ENCODE results near the gene PPM1F. TPM values are rescaled to one million over a fixed set of nuclear protein-coding genes. Genes with fewer than 3 reads are reported as not detected.
"Not testable (repeated sequence)": the region's sequence is repeated elsewhere in the genome, so short reads cannot be mapped to it uniquely, and the experiment has no call there.

Gene PPM1F
- total RNA-seq, 1 experiment from 2014 or later = 24.6 TPM

DNA sequence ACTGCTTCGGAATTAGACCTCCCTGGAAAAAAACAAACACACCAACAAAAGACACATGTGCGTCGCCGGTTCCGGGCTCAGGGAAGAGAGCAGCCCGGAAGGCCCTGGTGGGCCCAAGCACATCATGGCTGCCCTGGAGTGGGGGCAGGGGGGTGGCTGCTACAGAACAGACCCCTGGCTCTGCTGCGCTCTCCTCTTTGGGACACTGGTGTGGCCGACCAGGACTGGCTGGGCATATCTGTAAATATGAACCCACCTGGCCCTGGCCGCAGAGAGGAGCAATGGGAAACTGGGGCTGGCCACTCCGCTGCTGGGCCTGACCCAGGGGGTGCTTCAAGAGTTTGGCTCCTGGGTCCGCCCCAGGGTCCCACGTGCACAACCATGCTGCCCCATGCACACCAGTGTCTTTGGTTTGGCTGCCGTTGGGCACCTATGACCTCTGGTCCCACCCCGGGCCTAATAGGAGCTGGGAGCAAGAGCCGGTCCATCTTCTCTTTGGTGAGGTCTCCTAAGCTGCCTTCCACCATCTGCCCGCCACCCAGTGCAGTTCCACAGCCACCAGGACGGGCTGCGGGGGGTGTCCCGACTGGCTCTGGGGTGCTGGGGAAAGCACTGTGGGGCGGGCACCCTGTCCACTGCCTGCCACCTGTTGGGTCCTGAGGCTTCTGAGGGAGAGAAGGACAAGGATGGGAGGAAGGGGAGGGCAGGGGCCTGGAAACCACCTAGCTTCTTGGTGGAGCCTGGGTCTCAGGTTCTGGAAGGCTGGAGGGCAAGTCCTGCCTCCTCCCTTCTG, 30.1 kb downstream of the PPM1F start:
- no peak for DNase-seq (ENCODE audit: extremely low read depth, low read depth)

DNA sequence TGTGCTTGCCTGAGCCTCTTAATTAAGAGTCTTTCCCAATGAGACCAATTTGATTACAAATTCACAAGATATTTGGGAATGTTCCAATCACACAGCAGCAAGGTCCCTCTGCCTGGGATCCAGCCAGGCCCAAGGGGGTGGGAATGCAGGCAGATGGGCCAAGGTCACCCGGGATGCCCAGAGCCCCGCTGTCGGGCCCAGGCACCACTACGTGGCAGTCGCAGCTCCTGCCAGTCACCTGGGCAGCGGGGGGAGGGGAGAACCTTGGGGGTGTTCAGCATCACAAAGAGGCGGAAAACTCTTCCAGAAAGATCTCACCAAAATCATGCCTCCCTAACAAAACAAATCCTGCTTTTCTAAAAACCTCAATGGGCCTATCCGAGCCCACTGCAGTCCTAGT, 30.9 kb downstream of the PPM1F start:
- DNase-seq (ENCODE audit: extremely low read depth, low read depth) = no peak

DNA sequence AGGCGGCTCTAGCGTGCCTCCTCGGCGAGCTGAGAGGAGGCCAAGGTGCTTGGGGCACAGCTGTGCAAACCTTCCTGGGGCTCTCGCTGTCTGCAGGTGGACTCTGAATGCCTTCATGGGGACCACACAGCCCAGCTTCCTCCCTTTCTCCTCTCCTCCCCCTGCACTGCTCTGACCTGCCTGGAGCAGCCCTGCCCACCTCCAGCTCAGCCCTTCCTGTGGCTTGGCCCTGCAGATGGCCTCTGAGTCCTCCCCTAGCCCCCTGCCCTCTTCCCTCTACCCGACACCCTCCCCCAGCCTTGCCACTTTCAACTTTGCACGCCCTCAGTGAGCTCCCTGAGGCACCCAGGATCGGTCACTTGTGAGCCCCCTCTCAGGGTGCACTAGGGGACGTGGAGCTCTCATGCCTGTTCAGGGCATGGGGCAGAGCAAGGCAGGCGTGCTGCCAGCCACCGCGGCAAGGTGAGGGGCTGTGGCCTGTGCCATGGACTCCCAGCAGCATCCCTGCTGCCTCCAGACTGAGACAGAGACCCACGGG, 31.4 kb downstream of the PPM1F start:
- DNase-seq (ENCODE audit: extremely low read depth, low read depth) = no peak

DNA sequence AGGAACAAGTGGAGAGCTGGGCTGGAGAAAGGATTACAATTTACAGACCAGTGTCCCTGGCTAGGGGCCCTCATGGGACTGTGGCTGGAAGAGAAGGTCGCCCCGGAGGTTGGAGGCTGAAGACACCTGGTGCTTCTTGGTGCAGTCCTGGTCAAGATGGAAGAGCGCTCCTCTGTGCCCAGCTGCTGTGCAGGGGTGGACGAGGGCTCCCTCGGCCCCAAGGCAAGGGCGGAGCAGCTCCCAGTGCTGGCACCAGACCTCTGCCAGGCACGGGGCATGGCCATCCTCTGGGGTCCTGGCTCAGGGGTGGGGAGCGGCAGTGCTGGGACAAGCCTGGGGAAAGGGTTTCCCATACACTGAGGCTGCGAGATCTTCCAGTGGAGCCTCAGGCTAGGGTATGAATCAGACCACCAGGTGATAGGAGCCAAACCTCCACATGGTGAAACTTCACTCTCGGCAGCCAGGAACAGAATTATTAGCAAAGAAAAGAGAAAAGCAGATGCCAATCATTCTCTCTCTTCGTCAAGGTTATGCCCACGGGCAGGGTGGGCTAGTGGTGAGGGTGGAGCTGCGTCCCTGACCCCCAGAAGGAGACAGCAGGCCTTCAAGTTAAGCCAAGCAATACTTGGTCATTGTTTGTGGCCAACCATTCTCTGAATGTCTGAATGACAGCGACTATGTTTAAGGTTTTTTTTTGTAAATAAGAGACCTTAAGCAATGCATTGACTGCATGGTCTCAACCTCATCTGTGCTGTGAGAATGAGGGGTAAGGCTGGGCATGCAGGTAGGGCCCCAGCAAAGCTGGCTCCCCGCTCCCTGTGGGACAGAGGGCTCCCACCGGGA, 32.1 kb downstream of the PPM1F start:
- DNase-seq (ENCODE audit: extremely low read depth, low read depth) = no peak

DNA sequence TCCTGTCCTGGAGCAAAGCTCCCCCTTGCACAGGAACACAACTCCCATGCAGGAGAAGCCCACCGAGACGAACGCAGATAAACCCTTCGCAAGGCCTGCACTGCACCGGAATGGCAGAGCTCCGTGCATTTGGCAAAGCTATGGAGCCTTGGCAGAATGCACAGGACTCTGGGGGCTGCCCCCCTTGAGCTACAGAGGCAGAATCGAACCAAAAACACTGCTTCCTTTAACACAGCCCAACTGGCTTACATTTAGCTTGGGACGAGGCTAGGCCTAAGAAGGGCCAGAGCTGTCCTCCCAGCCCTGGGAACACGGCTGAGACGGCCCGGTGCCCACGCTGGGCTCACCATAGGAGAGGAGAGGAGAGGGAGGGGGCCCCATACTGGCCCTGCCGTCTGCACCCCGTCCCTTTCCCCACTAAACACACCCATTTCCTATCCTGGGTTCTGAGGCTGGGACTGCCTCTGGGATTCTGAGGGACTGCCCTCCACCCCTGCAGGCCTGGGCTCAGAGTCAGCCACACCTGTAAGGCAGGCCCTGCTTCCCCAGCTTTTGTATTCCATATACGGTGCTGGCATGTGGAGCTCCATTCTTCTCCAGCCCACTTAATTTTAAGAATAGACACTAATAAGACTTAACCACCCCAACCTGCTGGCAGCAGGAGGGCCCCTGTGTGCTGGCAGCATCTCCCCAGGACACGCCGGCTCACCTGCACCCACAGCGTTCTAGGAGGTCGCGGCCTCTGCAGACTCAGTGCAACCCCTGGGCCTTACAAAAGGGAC, 32.9 kb downstream of the PPM1F start:
- no peak for DNase-seq (ENCODE audit: extremely low read depth, low read depth)

DNA sequence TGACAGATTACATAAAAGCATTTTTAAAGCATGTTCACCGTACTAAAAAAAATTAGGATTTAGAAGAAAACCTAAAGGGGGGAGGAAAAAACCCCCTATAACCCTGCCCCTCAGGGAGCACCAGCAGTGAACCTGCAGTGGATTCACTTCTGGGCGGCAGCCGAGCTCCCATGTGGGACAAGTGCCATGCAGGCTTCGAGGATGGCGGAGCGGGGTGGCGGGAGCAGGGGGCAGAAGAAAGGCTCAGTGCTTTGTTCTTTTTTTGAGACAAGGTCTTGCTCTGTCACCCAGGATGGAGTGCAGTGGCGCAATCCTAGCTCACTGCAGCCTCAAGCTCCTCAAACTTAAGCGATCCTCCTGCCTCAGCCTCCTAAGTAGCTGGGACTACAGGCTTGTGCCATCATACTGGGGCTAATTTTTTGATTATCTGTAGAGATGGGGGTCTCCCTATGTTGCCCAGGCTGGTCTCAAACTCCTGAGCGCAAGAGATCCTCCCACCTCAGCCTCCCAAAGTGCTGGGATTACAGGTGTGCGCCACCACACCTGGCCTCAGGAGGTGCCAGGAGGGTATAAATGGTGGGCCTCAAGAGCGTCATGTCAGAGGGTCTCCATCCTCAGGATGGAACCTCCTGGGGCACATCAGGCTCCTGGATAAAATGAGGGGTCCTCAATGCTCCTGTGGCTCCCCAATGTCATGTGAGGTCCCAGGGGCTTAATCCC, 34.0 kb downstream of the PPM1F start:
- no peak for DNase-seq (ENCODE audit: extremely low read depth, low read depth)

DNA sequence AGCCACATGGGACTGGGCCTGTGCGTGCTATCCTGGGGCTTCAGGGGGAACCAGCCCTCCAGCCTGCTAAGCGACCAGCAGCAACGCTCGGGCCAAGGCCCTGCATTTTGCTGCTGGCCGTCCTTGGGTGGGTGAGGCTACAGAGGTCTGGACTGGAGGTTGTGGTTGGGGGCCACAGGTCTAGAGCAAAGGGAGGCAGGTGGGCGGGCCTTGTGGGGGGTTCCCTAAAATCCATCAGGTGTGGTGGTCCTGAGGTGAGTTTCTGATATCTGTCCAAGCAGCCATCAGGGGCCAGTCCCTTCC, 34.7 kb downstream of the PPM1F start:
- DNase-seq (ENCODE audit: extremely low read depth, low read depth) = no peak

DNA sequence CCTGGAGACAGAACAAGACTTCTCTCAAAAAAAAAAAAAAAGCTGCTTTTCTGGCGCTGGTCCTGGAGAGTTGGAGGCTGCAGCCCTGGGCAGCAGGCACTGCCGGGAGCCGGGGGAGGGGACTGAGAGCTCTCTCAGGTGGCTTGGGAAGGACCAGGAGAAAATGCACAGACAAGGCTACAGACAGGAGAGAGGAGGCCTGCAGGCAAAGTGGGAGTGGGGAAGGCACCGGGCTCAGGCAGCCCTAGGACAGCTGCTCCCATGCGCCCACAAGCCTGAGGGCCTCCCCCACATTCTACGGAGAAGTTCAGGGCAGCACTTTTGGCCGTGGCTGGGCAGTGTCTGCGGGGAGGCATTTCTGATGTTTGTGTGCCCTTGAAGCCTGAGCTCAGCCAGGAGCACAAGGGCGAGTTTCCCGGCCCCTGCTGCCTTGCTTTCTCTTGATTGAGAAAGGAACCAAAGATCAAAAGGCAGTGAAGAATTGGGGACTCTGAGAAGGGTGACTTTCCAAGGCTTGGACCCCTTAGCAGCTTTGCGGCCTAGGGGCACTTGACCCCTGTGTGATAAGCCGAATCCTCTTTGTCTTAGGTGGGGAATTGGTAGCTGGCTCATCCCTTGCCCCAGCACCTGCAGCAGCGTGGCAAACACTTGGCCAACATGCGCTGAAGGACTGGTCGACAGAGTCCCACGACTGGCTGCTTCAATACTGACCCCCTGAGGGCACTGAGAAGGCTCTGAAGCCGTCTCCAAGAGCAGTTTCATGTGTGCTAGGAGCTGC, 35.3 kb downstream of the PPM1F start:
- no peak for DNase-seq (ENCODE audit: extremely low read depth, low read depth)

DNA sequence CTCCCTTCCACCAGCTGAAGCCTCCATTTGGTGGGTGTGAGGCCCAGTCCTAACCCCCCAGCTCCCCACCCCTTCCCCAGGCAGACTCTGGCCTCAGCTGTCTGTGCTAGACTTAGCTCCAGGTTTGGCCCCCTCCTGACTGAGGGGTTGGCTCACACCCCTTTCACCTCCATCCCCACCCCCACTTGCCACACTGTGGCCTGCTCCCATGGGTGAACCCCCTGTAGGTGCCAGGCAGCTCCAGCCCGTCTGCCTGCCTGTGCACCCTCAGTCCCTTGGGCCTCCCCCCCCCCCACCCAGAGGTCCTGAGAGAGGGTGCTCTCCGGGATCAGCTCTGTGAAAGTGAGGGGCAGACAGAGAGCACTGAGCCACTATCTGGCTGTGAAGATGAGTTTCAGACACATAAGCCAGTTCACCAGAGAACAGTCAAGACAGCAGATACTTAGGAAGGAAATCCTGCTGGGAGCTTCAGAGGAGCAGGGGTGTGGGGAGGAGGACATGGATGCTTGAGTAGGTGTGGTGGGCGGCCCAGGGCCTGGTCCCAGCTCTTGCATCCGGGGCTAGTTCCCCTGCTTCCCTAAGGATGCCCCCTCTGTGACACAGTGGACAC, 36.2 kb downstream of the PPM1F start:
- DNase-seq (ENCODE audit: extremely low read depth, low read depth) = no peak

DNA sequence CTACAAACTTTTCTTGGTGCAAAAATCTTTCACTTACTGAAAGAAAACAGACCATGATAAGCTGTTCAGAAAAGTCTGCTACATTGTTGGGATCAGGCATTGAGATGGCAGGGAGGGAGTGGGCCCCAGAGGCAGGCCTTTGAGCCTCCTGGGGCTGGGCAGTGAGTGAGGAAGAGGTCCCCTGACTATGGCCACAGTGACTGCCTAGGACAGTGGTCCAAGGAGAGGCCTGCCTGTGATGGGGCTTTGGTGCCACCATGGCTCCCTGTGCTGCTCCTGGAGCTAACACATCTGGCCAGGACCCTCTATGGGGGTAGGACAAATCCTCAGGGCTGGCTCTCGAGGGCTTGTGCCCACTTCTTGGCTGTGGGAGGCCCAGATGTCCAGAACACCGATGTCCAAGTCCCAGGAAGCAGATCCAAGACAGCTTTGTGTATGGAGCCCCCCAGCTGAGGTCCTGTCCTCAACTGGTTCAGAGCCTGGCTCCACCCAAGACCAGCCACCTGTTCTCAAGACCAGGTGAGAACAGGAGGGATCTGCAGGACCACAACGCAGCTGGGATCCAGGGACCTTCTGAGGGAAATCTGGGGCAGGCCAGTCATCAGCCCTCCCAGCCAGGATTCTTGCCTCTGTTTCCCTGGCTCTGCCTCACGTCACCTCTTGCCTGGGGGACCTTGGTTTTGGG, 36.9 kb downstream of the PPM1F start:
- no peak for DNase-seq (ENCODE audit: extremely low read depth, low read depth)

DNA sequence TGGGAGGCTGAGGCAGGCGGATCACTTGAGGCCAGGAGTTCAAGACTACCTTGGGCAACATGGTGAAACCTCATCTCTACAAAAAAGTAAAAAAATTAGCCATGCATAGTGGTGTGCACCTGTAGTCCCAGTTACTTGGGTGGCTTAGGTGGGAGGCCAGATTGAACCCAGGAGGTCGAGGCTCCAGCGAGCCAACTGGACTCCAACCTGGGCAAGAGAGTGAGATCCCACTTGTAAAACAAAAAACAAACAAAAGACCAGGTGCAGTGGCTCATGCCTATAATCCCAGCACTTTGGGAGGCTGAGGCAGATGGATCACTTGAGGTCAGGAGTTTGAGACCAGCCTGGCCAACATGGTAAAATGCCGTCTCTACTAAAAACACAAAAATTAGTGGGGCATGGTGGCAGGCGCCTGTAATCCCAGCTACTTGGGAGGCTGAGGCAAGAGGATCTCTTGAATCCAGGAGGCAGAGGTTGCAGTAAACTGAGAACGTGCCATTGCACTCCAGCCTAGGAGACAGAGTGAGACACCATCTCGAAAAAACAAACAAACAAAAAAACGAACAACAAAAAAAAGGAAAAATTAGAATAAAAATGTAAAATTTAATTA, 38.5 kb downstream of the PPM1F start:
- not testable (repeated sequence) for DNase-seq (ENCODE audit: extremely low read depth, low read depth)

DNA sequence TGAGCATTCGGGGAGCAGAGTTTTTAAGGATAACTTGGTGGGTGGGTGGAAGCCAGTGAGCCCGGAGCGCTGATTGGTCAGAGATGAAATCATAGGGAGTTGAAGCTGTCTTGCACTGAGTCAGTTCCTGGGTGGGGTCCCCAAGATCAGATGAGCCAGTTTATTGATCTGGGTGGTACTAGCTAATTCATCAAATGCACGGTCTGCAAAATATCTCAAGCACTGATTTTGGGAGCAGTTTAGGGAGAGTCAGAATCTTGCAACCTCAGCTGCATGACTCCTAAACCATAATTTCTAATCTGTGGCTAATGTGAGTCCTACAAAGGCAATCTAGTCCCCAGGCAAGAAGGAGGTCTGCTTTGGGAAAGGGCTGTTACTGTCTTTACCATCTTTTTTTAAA, 42.3 kb downstream of the PPM1F start:
- DNase-seq (ENCODE audit: extremely low read depth, low read depth) = not testable (repeated sequence)

DNA sequence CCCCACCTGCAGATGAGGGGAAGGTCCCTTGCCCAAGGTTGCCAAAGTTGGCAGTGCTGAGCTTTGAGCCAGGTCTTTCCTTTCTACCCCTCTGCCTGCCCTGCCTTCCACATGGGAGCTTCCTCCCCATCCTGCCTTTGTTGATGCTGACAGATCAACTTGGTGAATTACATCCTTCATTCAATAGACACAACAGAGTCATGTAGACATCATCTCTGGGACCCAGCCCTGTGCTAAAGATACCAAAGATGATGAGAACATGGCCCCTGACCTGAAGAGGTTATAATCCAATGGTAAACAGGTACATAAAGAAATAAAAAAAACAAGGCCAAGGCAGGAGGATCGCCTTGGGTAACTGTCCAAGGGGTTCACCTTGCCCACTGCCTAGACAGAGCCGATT, 42.8 kb downstream of the PPM1F start:
- no peak for DNase-seq (ENCODE audit: extremely low read depth, low read depth)

DNA sequence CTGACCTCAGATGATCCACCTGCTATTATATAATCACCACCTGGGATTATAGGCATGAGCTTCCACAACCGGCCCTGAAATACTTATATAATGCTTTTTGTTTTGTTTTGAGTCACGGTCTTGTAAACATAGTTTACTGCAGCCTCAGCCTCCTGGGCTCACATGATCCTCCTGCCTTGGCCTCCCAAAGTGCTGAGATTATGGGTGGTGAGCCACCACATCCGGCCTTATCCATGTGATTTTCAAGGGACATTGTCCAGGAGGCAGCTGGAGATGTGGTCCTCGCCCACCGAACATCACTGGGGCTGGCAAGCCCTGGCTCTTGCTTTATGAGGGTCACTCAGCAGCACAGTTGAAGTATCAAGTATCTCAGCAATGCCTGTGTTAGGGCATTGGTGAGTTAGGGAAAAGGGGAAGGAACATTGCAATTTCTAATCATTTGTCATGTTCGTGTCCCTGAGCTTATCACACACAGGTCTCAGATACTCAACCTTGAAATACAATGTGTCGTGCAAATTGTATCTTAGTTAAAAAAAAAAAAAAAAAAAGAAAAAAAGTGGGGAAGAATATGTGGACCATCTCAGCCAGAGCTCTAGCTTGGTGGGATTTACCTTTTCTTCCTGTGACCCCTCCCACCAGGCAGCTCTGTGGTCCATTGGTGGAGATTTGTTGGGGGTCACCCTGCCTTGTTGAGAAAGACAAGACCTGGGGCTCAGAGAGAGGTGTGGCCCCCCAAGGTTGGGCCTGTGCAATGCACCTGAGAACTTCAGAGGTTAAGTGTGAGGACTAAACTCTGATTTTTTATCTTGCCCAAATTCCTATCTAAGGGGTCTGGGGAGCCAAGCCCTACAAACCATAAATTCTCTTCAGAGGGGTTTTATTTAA, 44.8 kb downstream of the PPM1F start:
- DNase-seq (ENCODE audit: extremely low read depth, low read depth) = no peak

DNA sequence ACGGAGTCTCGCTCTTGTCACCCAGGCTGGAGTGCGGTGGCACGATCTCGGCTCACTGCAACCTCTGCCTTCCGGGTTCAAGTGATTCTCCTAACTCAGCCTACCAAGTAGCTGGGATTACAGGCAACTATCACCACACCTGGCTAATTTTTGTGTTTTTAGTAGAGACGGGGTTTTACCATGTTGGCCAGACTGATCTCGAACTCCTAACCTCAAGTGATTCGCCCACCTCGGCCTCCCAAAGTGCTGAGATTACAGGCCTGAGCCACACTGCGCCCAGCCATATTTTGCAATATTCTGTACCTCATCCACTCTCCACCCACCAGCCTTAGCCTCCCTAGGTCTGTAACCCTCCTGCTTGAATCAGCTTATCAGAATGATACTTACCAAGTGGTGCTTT, 47.4 kb downstream of the PPM1F start:
- DNase-seq (ENCODE audit: extremely low read depth, low read depth) = not testable (repeated sequence)

DNA sequence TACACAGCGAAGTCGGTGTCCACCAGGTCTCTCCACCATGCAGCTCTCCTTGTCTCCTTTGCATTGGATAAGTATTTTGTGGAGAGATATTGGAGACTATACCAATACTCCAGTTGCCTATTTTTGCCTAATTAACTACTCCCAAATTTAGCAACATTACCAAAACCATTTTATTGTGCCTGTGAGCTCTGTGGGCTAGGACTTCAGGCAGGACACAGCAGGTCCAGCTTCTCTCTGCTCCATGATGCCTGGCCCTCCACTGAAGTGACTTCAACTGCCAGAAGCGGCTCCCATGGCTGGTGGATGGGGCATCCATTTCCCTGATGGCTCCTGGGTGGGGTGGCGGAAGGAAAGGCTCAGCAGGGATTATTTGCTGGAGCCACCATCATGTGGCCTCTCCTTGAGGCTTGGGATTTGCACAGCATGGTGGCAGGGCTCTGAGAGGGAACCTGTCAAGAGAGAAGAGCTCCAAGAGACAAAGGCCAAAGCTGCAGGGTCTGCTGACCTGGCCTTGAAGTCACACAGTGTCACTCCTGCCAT, 48.3 kb downstream of the PPM1F start:
- DNase-seq (ENCODE audit: extremely low read depth, low read depth) = no peak

DNA sequence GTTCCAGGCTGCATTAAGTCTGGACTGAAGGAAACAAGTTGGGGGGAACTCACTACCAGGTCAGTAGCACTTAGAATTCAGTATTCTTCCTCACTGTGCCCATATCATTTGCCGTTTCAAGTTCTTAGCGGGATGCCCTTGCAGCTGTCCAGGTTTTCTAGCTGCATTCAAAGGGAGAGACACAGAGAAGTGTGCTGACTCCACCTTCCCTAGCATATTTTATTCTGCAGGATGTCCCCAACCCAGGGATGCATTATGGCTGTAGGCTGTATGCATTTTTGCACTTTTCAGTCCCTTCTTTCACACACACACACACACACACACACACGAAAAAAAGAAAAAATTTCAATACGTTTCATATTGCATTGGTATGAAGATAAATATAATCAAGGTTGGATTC, 49.4 kb downstream of the PPM1F start:
- DNase-seq (ENCODE audit: extremely low read depth, low read depth) = no peak

Data from NCI-H460 (cell line).